ENCODE data around the gene RIMS4.

- no peak for TF ChIP-seq CTCF (conservative IDR thresholded peaks at IDR 0.05 in 1 of 2, IDR thresholded peaks at IDR 0.05 in 1 of 2; ENCODE audit: extremely low read depth in 1 of 2, insufficient read depth in 1 of 2, low read depth in 1 of 2, low read length in 2 of 2)
- no peak for TF ChIP-seq EZH2 (IDR thresholded peaks at IDR 0.05; ENCODE audit: borderline replicate concordance, low read length)
Measured at GRCh38 chr20:44833437-44833836, 23.1 kb upstream of the RIMS4 start.

All from mammary epithelial cell (primary cell).